Erythroblast (primary cell): Measurements from ENCODE around the gene TRAPPC6A.
A peak's percentile ranks its signal among the peaks of the same experiment; 100 is the strongest.

ENCODE experiments used
- DNase-seq, 2 experiments: peaks; one replicate each; lab custom pipeline; 2025; lab: John Stamatoyannopoulos, UW
- GATA1 ChIP-seq: IDR thresholded peaks from 2 replicates; pipeline ENCODE4 v1.6.1; 2011; ENCODE audit warnings: low read depth, mild to moderate bottlenecking, control low read depth, low read length, moderate library complexity
- POLR2A ChIP-seq: IDR thresholded peaks from 2 replicates; pipeline ENCODE4 v1.6.1; 2011; ENCODE audit warnings: mild to moderate bottlenecking, low read length

Gene TRAPPC6A, protein sequence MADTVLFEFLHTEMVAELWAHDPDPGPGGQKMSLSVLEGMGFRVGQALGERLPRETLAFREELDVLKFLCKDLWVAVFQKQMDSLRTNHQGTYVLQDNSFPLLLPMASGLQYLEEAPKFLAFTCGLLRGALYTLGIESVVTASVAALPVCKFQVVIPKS

DNA sequence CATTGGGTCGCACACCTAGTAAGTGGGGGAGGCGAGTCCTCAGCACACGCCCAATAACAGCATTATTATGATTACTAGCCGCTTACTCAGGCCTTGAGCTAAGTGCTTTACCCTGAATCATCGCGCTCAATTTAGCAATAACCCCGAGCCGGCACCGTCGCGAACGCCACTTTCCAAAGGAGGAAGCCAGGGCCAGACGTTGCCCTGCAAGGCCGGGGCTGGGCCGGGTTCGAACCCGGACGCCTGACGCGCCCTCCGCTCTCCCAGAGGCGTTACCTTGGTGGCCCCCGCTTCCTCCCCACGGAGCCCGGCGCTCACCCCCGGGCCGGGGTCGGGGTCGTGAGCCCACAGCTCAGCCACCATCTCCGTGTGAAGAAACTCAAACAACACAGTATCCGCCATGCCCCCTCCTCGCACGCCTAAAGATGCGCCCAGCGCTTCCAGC lies at the start of gene TRAPPC6A:
TRAPPC6A (minus strand) TSS at position 421 of the 445 bp plus-strand sequence; CDS start at position 402, 19 bp downstream.
- peak; percentile 79 to 88 for DNase-seq
- TF ChIP-seq POLR2A (no peak), GATA1 (no peak)

DNA sequence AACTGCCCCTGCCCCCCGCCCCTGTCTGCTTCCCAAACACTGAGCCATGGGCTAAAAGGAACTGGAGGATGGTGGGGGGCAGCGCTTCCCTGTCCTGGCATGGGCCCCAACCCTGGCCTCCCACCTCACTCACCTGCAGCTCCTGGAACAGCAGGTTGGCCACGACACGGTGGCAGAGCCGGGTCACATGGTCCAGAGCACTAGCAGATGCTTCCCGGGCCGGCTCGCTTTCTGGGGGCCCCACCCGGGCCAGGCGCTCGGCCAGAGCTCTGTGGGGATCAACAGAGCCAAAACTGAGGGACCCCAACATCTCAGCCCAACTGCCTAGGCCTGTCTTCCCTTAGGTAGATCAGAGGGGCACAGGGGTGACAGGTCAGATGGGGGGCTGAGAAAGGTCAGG lies 46.6 kb upstream of the TRAPPC6A start:
- no peak for DNase-seq
- TF ChIP-seq GATA1, result no peak
- no peak for TF ChIP-seq POLR2A

DNA sequence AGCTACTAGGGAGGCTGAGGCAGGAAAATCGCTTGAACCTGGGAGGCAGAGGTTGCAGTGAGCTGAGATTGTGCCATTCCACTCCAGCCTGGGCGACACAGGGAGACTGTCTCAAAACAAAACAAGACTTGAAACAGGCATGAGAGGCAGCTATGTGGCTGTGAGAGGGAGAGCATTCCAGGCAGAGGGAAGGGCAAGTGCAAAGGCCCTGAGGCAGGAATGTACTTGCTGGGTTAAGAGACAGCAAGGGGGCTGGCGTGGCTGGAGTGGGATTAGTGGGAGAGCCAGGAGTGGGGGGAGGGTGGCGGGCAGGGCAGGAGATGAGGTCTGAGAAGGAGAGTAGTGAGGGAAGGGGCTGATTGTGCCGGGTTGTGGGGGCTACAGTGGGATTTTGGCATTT lies 45.8 kb upstream of the TRAPPC6A start:
- no peak for TF ChIP-seq GATA1
- no peak for TF ChIP-seq POLR2A
- DNase-seq, result no peak

DNA sequence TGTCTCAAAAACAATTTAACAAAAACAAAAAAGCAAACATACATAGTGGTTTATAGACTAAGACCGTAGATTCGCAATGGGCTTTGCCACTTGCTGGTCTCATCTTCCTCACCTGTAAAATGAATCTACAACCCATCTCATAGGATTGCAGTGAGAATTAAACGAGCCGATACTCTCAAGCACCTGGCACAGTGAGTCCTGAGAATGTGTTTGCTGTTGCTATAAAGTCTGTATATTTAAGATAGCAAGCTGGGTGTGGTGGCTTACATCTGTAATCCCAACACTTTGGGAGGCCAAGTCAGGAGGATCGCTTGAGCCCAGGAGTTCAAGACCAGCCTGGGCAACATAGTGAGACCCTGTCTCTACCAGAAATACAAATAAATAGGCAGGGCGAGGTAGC lies 44.7 kb upstream of the TRAPPC6A start:
- no peak for TF ChIP-seq GATA1
- TF ChIP-seq POLR2A, result no peak
- no peak for DNase-seq

DNA sequence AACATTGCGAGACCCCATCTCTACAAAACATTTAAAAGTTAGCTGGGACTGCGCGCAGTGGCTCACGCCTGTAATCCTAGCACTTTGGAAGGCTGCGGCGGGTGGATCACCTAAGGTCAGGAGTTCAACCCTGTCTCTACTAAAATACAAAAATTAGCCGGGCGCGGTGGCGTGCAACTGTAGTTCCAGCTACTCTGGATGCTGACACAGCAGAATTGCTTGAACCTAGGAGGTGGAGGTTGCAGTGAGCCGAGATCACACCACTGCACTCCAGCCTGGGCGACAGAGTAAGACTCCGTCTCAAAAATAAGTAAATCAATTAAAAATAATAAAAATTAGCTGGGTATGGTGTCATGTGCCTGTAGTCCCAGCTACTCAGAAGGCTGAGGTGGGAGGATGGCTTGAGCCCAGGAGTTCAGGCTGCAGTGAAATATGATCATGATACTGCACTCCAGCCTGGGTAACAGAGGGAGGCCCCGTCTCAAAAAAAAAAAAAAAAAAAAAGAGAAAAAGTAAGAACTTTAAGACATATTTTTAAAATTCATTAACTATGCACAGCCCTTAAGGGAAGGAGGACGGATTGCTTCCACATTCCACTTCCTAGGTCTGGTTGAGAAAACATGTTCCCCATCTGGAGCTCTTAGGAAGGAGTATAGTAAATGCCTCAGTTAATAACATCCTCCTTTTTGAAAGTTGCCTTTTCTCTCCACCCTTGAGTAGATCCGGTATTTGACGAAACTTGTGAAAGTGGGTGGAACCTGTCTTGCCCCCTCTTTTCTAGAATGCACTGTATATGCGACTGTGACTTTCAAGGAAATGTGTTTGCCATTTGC lies 41.1 kb upstream of the TRAPPC6A start:
- DNase-seq, result no peak
- TF ChIP-seq GATA1 (no peak), POLR2A (no peak)

DNA sequence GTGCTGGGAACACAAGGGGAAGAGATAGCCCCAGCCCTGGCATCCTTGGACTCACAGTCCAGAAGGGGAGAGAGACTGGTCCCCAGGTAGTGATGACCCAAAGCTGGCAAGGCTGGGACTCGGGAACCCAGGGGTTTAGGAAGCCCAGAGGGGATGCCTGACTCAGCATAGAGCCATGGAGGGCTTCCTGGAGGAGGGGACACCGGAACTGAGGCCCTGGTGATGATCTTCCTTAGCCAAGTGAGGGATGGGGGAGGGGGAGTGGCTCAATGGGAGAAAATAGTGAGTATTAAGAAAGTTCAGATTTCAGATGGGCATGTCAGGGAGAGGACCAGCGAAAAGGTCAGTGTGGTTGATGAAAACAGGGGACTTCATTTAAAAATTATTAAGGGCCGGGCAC lies 40.4 kb upstream of the TRAPPC6A start:
- DNase-seq, result no peak
- no peak for TF ChIP-seq GATA1
- no peak for TF ChIP-seq POLR2A

DNA sequence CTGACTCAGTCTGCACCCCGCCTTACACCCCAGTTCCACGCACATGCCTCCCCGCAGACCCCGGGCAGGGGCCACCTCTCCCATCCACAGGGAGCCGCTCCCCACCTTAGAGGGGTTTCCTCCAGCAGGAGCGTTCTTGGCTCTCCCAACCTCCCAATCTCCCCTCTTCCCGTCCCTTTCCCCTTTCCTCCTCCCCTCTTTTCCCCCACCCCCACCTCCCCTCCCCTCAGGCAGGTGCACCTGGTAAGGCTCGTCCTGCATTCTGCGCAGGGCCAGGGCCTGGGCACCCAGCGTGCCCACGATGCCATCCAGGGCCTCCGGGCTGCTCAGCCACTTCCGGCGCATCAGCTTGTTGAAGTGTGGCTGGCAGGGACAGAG lies 39.9 kb upstream of the TRAPPC6A start:
- TF ChIP-seq GATA1, result no peak
- no peak for TF ChIP-seq POLR2A
- DNase-seq, result no peak

DNA sequence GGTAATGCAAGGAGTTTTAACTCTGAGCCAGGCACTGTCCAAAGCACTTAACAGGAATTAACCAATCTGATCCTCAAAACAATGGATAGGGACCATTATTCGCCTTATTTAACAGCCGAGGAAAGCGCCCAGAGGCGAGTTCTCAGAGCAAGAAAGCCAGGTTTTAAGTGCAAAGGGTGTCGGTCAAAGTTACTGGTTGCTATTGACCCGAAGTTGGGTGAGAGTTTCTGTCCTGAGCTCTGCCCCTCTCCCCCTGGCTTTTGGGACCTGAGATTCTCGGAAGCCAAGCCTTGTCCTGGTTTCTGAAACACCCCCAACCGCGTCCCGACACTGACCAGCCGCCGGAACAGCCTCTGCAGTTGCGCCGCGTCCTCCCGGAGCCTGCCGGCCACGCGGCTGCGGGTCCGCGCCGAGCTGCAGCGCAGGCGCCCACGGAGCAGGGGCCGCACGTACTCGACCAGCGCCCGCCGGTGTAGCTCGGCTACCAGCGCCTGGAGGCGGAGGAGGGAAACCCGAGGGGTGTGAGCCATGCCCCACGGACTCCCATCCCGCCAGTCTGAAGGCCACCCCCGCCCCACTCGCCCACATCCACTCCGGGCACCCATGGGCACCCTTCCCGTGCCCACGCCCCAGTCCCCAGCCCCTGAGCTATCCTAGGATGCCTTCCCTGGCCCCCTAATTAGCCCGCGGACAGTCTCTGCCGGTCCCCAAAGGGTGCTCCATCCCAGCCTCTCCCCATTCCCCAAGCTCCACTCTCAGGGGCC lies 39.3 kb upstream of the TRAPPC6A start:
- DNase-seq, result no peak

DNA sequence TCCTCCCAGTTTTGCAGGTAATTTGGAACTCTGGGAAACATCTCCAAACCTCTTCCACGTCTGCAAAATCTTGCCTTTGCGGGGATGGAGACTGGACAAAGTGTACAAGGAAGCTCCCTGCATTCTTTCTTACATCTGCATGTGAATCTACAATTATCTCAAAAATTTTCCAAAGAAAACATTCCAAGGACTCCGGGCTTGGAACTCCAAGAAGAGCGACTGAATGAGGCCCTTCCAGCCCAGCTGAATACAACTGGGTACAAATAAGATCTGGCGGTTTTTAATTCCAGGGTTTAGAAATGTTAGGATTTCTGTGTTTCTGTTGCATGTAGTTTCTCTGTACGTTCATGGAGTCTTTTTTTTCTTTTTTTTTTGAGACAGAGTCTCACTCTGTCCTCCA lies 38.6 kb upstream of the TRAPPC6A start:
- DNase-seq, result no peak

More for the DNA sequence above, 39.3 kb upstream of the TRAPPC6A start:
- TF ChIP-seq POLR2A (no peak), GATA1 (no peak)

DNA sequence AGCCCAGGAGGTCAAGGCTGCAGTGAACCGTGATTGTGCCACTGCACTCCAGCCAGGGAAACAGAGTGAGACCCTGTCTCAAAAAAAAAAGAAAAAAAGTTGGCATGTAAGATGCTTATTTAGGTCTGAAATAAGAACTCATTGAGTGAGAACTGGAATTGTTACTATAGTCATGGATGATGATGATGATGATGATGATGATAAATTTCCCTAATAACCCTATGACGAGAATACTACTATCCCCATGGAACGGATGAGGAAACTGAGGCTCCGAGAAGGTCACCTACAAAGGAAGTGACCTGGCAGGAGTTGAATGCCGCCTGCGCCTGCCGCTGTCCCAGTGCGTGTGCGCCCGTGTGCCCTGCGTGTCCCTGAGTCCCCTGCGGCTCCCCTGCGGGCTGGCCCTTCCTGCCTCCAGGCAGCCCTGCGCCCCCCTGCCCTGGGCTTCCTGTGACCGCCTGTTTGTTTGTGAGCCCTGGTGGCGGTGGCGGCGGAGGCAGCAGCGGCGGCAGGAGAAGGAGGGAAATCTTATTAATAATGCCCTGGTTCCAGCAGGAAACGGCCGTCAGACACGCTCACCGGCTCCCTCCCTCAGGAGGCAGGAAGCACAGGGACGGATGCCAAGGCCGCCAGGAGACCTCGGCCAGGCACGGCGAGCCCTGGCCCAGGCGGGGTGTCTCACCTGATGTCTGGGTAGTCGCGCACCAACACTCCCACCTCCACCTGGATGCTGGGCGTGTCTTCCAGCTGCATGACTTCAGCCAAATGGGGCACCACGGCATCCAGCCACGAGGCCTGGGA lies 37.6 kb upstream of the TRAPPC6A start:
- DNase-seq, result no peak
- TF ChIP-seq GATA1 (no peak), POLR2A (no peak)

More for the DNA sequence above, 38.6 kb upstream of the TRAPPC6A start:
- TF ChIP-seq GATA1, result no peak
- TF ChIP-seq POLR2A, result no peak

DNA sequence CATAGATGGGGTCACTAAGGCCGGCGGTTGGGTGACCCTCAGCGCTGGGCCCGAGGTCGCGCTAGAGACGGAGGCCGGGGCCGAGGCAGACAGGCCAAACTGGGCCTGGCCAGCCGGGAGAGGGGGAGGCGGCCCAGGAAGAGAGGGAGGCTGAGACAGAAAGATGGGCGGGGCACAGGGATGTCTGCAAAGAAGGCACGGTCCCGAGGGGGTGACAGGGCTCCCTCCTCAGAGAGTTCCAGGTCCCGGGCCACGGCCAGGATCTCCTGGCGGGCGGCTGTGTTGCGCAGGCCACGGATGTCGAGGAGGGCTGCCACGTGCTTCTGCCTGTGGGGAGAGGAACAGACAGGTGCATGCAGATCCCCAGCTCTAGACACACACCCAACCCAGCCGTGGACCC lies 35.0 kb upstream of the TRAPPC6A start:
- TF ChIP-seq POLR2A, result no peak
- DNase-seq, result no peak

DNA sequence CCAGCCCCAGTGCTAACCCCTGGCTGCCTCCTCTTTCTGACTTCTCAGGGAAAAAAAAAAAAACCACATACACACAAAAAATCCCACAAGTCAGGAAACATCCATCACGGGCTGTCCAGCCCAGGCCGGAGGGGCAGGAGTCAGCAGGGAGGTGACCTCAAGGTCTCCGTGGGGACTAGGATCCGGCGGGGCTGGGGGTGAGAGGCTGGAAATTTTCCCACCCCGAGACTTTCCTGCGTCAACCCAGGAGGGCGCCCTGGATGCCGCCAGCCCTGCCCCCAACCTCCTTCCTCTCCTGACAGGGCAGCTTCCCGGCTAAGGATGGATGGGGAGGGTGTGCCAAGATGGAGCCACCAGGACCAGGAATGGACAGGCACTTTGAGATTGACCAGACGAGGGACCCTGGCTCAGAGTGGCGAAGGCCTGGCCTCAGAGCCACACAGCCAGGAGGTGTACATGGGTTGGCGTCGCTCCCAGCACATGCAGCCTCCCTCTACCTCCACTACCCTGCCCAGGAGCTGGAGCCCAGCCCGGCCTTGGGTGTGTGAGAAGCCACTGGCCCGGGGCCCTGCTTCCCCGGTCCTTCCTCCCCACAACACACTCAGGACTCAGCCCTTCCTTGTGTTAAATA lies 33.8 kb upstream of the TRAPPC6A start:
- DNase-seq, result no peak
- no peak for TF ChIP-seq GATA1
- no peak for TF ChIP-seq POLR2A

DNA sequence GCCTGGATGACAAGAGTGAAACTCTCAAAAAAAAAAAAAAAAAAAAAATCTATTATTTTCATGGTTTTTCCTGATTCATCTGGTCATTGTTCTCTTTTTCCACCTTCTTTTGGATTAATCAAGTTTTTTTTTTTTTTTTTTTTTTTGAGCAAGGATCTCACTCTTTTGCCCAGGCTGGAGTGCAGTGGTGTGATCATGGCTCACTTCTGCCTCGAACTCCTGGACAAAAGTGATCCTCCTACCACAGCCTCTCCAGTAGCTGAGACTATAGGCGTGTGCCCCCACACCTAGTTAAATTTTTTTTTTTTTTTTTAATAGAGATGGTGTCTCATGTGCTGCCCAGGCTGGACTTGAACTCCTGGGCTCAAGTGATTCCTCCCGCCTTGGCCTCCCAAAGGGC lies 28.3 kb upstream of the TRAPPC6A start:
- DNase-seq, result no peak

More for the DNA sequence above, 28.3 kb upstream of the TRAPPC6A start:
- TF ChIP-seq GATA1 (no peak), POLR2A (no peak)
